Sciatic nerve (tissue), 2 donors: Measurements from ENCODE around the gene RNF207. TPM values are rescaled to one million over a fixed set of nuclear protein-coding genes. Genes with fewer than 3 reads are reported as not detected.
A peak's percentile ranks its signal among the peaks of the same experiment; 100 is the strongest.

Experiments used
- ATAC-seq: fragments of 200-7000 bp; cut with Tn5 transposase; one replicate; pipeline ENCODE4 v1.9.1; 2020; ENCODE audit warnings: mild to moderate bottlenecking, moderate library complexity
- DNase-seq: peaks from one replicate; pipeline ENCODE4 v3.0.0-alpha.2; 2020; ENCODE audit warnings: low spot score
- intact Hi-C: fragments of 100-400 bp; cut with DNase I; formaldehyde crosslinking; loops from one replicate; pipeline ENCODE4 v1.14.2; 2022
- total RNA-seq: library from RNA; stranded (reverse); fragmentation: NEBNext Ultra II Directional; extraction: Animal tissue kit (Norgen Biotek cat#: 25700); gene quantifications from one replicate; pipeline ENCODE4 v1.2.1, GENCODE V29; 2021
- donor health status: DM: no; HTN: no; CAD: no.
- donor health status: DM: no; HTN: no; CAD: no.

Gene RNF207, protein sequence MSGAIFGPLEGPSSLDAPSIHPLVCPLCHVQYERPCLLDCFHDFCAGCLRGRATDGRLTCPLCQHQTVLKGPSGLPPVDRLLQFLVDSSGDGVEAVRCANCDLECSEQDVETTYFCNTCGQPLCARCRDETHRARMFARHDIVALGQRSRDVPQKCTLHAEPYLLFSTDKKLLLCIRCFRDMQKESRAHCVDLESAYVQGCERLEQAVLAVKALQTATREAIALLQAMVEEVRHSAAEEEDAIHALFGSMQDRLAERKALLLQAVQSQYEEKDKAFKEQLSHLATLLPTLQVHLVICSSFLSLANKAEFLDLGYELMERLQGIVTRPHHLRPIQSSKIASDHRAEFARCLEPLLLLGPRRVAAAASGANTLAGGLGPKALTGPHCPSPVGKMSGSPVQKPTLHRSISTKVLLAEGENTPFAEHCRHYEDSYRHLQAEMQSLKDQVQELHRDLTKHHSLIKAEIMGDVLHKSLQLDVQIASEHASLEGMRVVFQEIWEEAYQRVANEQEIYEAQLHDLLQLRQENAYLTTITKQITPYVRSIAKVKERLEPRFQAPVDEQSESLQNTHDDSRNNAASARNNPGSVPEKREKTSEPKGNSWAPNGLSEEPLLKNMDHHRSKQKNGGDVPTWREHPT
- 26.9 TPM for total RNA-seq

- DNase-seq: no peak
- intact Hi-C loops: no loop called here
- ATAC-seq: peak; percentile 33
Measured at GRCh38 chr1:6205849-6206519, at the start of gene RNF207. Gene RNF207, plus strand, starts transcription at chr1:6206119. Its CDS starts 417 bp downstream, at chr1:6206536.

GRCh38 chr1:6157132-6157527 lies 48.8 kb upstream of the RNF207 start:
- intact Hi-C loops: no loop called here
- DNase-seq (no peak), ATAC-seq (no peak)

DNA sequence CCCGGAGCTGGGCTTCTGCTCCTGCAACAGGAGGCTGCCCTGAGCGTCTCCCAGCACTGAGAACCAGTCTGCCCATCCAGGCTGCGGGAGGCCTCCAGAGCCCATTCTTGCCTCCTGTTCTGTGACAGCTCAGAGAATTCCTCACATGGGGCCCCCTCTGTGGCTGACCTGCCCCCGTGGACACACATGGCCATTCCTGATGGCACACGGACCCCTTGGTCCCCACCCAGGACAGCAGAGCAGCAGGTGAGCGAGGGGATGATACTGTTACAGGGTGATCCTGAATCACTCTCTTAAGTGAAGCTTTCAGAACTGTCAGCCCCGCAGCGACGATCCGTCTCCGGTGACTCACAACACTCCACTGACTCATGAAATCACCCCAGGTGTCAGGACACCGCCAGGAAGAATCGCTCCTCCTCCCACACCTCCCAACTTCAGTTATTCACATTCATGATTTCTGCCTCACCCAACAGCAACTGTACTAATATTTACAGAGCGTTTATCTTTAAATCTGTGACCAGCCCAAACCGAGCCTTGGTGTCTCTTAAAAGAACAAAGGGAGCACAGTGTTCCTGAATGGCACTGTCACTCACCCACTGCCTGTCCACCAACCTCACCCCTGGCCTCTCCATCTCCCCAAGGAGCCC lies 48.3 kb upstream of the RNF207 start:
- no peak for DNase-seq
- intact Hi-C loops: no loop called here
- no peak for ATAC-seq

DNA sequence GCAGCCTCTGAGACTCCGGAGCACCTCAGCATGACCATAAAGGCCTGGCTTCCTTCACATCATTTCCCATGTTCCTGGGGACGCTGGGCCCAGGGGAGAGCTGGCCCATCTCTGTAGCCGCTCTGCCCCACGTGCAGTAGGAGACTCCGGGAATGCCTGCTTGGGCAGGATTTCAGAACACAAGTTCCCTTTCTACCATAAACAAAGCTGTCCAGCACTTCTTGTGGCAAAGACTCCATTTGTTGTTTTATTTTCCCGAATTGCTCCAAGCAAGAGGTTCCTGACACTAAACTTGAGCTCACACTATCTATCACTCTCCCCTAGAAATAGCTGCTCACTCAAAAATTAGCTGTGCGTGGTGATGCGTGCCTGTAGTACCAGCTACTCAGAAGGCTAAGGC lies 47.7 kb upstream of the RNF207 start:
- no peak for DNase-seq
- ATAC-seq: no peak
- intact Hi-C loops: no loop called here

DNA sequence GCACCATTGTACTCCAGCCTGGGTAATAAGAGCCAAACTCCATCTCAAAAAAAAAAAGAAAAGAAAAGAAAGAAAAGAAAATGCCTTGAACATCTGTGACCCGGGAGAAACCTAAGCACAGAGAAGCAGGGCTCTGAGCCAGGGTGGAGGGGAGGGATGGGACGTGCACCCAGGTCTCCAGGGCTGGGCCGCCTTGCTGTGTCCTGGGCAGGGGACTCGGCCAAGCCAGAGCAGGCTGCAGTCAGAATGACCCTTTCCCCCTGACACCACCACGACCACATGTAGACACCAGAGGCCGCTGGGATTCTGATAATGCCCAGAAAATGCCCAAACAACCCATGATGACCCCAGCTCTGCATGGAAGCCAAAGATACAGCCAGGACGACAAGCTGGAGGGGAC lies 43.6 kb upstream of the RNF207 start:
- intact Hi-C loops: no loop called here
- DNase-seq: no peak
- no peak for ATAC-seq

GRCh38 chr1:6162773-6163172 lies 43.1 kb upstream of the RNF207 start:
- DNase-seq (no peak), ATAC-seq (no peak)
- intact Hi-C loops: no loop called here

DNA sequence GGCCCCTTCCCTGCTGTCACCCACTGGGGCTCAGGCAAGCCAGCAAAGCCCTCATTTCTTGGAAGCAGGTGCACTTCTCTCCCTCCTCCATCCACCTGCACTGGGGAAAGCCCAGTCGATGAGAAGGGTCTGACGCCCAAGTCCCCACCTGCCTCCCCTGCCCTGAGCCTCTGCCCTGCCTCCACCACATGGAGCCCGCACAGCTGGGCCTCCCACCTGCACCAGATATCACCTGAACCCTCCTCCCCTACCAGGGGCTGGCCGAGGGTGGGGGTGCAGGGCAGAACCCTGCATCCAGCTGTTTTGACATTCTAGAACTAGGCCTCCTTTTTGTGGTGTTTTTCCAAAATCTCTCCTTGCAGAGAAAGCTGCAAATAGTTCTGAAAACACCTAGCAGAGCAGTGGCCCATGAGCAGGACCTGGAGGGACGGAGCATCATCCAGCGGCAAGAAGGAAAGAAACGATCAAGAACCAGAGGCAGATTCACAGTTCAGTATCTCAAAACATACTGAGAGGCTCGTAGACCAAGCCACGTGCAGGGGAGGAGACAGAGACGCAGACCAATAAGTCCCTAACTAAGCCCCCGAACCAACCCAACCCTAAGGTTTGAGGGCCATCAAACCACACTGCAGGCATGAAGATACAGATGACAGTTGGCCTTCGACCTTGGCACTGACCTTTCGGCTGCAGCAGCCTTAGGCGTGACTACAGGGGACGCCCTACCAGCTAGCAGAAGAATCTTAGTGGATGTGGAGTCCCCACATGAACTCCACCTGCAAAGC lies 42.5 kb upstream of the RNF207 start:
- DNase-seq (no peak), ATAC-seq (no peak)
- intact Hi-C loops: no loop called here

GRCh38 chr1:6163973-6164617 lies 41.8 kb upstream of the RNF207 start:
- no peak for ATAC-seq
- intact Hi-C loops: no loop called here

DNA sequence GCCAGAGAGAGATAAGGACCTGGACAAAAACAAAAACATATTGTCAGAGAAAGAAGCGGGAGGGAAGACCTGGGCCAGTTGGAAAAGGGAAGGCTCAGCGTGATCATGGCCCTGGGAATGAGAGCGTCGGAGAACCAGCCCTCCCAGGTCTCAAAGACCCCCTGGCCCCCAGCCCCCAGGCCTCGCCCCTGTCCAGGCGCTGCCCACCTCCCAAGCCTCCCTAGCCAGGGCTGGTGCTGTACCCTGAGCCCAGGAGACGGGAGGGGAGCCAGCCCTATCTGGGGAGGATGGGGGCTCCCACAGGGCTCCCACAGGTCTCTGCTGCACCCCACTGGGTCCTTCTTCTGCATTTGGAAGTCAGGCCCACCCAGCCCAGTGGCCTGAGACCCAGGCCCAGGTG lies 40.9 kb upstream of the RNF207 start:
- intact Hi-C loops: no loop called here
- ATAC-seq (no peak), DNase-seq (no peak)

More at GRCh38 chr1:6163973-6164617, 41.8 kb upstream of the RNF207 start:
- DNase-seq: no peak

DNA sequence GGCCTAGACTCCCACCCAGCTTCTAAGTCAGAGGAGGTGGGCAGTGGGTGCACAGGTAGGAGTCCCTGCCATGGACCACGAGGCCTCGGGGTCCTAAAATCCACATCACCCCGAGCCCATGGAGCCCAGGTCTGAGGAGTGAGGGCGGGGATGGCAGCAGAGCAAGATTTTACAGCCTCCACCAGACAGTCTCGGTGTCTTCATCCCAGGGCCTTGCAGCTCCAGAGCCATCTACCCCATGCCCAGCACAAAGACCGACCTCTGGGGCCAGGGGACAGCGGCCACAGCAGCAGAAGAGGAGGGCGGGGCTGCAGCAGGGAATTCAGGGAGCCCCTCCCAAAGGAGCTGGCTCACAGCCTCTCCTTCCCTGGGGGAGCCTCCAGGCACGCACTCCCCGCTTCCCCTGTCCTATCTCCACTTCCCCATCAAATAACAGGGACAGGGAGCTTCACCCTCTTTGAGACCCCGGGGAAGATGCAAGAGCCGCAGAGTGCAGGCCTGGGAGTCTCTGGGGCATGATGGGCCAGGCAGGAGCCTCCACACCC lies 40.4 kb upstream of the RNF207 start:
- intact Hi-C loops: no loop called here
- DNase-seq (no peak), ATAC-seq (no peak)

DNA sequence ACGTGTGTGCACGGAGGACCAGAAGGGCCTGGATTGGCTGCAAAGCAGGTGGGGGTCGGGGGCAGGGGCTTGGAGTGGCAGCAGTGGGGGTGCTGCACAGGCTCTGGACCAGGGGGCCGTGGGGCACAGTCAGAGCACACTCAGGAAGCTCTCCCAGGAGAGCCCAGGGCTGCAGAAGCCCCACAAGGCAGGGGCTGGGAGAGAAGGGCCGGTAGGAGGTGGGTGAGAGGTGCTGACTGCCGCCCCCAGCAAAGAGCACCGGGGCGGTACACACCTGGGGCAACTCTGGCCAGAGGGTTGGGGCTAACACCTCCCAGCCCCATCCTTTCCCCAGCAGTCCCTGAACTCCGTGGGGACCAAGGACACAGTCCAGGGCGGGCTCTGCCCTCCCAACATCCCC lies 39.7 kb upstream of the RNF207 start:
- no peak for ATAC-seq
- intact Hi-C loops: no loop called here
- DNase-seq: no peak

- DNase-seq: no peak
- intact Hi-C loops: no loop called here
- ATAC-seq: no peak
Measured at GRCh38 chr1:6166655-6167390, 39.1 kb upstream of the RNF207 start.

- intact Hi-C loops: no loop called here
- DNase-seq: no peak
- no peak for ATAC-seq
Measured at GRCh38 chr1:6167391-6168303, 38.3 kb upstream of the RNF207 start.

DNA sequence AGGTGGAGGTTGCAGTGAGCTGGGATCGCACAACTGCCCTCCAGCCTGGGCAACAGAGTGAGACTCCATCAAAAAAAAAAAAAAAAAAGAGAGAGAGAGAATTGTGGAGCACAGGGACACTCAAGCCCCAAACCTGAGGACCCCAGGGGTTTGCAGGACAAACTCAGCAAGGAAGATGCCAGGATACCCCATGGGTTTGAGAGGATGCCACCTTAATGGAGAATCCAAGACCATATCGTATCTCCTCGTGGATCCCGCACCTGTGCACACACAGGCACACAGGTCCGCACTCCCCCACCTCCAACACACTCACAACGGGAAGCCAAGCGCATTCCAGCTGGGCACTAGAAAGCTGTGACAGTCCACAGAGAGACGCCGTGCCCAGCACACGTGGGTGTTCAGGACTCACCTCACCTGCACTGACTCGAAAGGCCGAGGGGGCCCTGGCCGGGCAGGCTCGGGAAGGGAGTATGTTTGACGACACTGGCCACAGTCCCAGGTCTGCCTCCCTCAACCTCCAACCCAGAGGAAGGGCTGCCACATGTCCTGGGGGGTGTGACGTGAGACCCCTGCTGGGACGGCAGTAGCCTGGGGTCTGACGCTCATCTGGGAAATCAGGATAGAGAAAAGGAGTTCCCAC lies 36.9 kb upstream of the RNF207 start:
- intact Hi-C loops: no loop called here
- DNase-seq: no peak
- no peak for ATAC-seq

DNA sequence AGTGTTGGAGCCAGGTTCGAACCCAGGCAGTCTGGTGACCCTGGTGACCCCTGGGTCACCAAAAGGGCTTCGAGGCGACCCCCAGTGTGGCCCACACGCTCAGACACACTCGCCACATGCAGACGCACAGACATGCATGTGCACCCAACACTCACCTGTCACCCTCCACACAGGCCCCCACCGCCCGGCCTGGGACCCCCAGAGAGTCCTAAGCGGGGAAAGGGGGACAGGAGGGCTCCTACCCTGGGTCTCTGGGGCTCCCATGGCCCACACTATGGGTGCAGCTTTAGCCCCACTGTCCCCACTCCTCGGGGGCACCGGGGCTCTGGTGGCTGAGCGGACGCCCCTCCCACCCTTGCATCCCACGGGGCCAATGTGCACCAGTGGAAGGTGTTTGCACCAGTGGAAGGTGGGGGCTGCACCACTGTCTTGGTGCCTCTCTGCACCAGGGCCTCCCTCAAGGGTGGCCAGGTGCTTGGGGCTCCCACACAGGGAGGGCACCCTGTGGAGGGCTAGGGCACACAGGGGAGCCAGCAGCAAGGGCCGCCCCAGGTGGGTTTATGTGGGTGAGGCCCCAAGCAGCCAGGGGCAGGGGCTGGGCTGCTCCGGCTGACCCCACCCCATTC lies 35.7 kb upstream of the RNF207 start:
- no peak for ATAC-seq
- intact Hi-C loops: no loop called here
- DNase-seq: no peak

DNA sequence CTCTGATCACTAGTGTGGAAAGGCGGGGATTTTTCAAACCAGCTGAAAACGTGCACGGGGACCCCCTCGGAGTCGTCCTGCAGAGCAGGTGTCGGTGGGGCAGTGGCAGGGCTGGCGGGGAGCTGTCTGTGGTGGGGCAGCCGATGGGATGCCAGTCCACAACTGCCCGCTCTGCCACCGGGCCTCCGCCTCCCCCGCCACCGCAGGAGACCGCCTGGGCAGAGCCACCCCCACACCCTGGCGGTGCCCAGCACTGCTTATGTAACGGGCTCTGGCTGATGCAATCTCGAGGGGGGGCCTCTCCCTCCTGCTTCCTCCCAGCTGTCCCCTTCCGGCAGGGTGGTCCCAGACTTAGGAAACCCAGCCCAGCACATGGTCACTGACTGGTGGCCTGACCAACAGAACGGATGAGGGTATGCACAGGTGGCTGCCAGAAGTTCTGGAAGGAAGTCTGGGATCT lies 35.1 kb upstream of the RNF207 start:
- DNase-seq (no peak), ATAC-seq (no peak)
- intact Hi-C loops: no loop called here
